Thyroid gland (tissue), 4 donors: ENCODE measurements around the gene MPHOSPH6. TPM values are rescaled to one million over a fixed set of nuclear protein-coding genes. Genes with fewer than 3 reads are reported as not detected.

Experiments used
- DNase-seq, 2 donors: peaks; one replicate each; pipeline ENCODE4 v3.0.0-alpha.2; 2019
- H3K27ac ChIP-seq, 3 donors: fragments of 200-600 bp; sonication (generic); 1 replicate in 2 of 3; 2 replicates in 1 of 3; pipeline ENCODE4 v1.5.1; 2016 to 2019; ENCODE audit warnings: mild to moderate bottlenecking in 1 of 3, moderate library complexity in 1 of 3
- H3K27me3 ChIP-seq: fragments of 200-600 bp; sonication (generic); one replicate; pipeline ENCODE4 v1.5.1; 2019
- H3K36me3 ChIP-seq, 2 donors: fragments of 200-600 bp; sonication (generic); one replicate each; pipeline ENCODE4 v1.5.1; 2016 to 2019
- H3K4me1 ChIP-seq, 2 donors: fragments of 200-600 bp; sonication (generic); one replicate each; pipeline ENCODE4 v1.5.1; 2017 to 2019
- H3K4me3 ChIP-seq, 3 donors: fragments of 200-600 bp; sonication (generic); replicated peaks in 1 of 3; 1 replicate in 2 of 3; 2 replicates in 1 of 3; pipeline ENCODE4 v1.5.1; 2016; ENCODE audit warnings: mild to moderate bottlenecking in 1 of 3
- H3K9me3 ChIP-seq: fragments of 200-600 bp; sonication (generic); one replicate; pipeline ENCODE4 v1.5.1; 2017
- POLR2A ChIP-seq, 2 donors: fragments of 450-650 bp; IDR thresholded peaks; one replicate each; pipeline ENCODE4 v1.6.1; 2017; ENCODE audit warnings: antibody characterized with exemption in 2 of 2, mild to moderate bottlenecking in 2 of 2, moderate library complexity in 1 of 2
- WGBS, 2 donors: methylation state at CpG; one replicate each; pipeline ENCODE4 v1.1.5; 2017; 5-methylcytosine and 5-hydroxymethylcytosine counted together
- intact Hi-C: fragments of 100-400 bp; cut with DNase I; formaldehyde crosslinking; loops from one replicate; pipeline ENCODE4 v1.15.1; 2023
- total RNA-seq, 4 donors: library from RNA; depleted of rRNA; stranded (reverse); fragments of >200 nt; gene quantifications; one replicate each; pipeline ENCODE4 v1.2.3, GENCODE V29; 2016
- TF ChIP-seq, protein P1 (sequence below), 6 experiments: fragments of 200-600 bp in 3 of 6; fragments of 450-650 bp in 3 of 6; sonication (generic) in 3 of 6; IDR thresholded peaks; one replicate each; pipeline ENCODE4 v1.5.1; 2016 to 2019; ENCODE audit warnings: antibody characterized with exemption in 6 of 6, mild to moderate bottlenecking in 2 of 6, inconsistent platforms in 1 of 6, moderate library complexity in 1 of 6

MPHOSPH6 gene
- total RNA-seq, 4 donors from 2014 or later, result 29.1 to 41.0 (median 34.3) TPM

GRCh38 chr16:82182266-82183003, 12.4 kb upstream of the MPHOSPH6 start:
- H3K27ac ChIP-seq, result no peak overlapping the region
- no peak overlapping the region for H3K4me3 ChIP-seq
- no peaks in the 10 kb centered on the region for H3K9me3 ChIP-seq
- H3K4me1 ChIP-seq, result no peaks in the 10 kb centered on the region
- no peak for TF ChIP-seq POLR2A (IDR thresholded peaks at IDR 0.05)
- TF ChIP-seq, protein P1, sequence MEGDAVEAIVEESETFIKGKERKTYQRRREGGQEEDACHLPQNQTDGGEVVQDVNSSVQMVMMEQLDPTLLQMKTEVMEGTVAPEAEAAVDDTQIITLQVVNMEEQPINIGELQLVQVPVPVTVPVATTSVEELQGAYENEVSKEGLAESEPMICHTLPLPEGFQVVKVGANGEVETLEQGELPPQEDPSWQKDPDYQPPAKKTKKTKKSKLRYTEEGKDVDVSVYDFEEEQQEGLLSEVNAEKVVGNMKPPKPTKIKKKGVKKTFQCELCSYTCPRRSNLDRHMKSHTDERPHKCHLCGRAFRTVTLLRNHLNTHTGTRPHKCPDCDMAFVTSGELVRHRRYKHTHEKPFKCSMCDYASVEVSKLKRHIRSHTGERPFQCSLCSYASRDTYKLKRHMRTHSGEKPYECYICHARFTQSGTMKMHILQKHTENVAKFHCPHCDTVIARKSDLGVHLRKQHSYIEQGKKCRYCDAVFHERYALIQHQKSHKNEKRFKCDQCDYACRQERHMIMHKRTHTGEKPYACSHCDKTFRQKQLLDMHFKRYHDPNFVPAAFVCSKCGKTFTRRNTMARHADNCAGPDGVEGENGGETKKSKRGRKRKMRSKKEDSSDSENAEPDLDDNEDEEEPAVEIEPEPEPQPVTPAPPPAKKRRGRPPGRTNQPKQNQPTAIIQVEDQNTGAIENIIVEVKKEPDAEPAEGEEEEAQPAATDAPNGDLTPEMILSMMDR (IDR thresholded peaks at IDR 0.05), result no peak
- intact Hi-C loops, result no loop called here
- 80 to 88% methylated on average over 4 of the region's 4 CpGs for WGBS, 2 donors
- H3K36me3 ChIP-seq, result no peaks in the 10 kb centered on the region
- H3K27me3 ChIP-seq, result peaks cover 5% of the 10 kb centered on the region
- DNase-seq, result no peak

DNA sequence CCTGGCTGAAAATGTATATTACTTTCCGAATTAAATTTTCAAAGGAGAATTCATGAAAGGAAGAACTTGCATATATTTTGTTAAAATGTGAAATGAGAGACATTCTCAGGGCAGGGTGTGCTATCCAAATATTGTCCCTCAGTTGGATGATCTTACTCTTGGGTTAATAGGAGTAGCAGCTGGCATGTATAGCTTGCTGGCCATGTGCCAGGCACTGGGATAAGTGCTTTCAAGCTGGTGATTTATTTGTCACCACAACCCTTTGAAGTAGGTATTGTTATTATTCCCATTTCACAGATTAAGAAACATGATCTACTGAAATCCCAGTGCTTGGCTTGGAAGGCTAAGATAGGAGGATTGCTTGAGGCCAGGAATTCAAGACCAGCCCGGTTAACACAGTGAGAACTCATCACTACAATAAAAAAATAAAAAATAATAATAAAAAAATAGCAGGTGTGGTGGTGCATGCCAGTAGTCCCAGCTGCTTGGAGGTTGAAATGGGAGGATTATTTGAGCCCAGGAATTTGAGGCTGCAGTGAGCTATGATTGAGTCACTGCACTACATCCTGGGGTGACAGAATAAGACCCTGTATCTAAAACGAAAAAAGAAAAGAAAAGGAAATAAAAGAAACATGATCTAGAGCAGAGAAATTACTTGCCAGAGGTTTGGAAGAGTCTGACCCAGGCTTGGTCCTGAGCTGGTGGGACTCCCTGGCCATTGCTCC, 11.6 kb upstream of the MPHOSPH6 start:
- Histone ChIP-seq H3K4me3 (no peak overlapping the region), H3K4me1 (no peaks in the 10 kb centered on the region), H3K27me3 (peaks cover 5% of the 10 kb centered on the region), H3K9me3 (no peaks in the 10 kb centered on the region), H3K27ac (no peak overlapping the region), H3K36me3 (no peaks in the 10 kb centered on the region)
- intact Hi-C loops, result no loop called here
- TF ChIP-seq, protein P1 (IDR thresholded peaks at IDR 0.05), result no peak
- TF ChIP-seq POLR2A (IDR thresholded peaks at IDR 0.05), result no peak
- WGBS, 2 donors, result 83% methylated on average over 3 of the region's 3 CpGs
- DNase-seq, result no peak

DNA sequence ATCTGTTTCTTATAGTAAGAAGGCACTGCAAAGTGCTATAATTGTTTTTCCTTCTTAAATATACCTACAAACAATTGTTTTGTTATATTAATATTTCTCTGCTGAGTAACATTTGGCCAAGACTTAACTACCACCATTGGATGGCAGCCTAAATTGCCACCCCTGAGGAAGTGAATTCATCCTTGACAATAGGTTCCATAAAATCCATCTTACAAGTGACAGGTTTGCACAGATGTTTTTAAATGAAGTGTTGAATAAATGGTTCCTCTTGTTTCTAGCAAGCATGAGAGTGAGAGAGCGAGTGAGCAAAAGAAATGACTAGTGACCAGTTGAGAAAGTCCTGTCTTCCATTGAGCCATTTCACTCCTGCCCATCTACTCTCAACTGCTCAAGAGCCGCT, 8.3 kb upstream of the MPHOSPH6 start:
- no peaks in the 10 kb centered on the region for H3K4me1 ChIP-seq
- TF ChIP-seq POLR2A (IDR thresholded peaks at IDR 0.05), result no peak
- TF ChIP-seq, protein P1 (IDR thresholded peaks at IDR 0.05), result no peak
- H3K4me3 ChIP-seq, result no peak overlapping the region
- intact Hi-C loops, result no loop called here
- DNase-seq, result no peak
- peaks cover 5% of the 10 kb centered on the region for H3K27me3 ChIP-seq
- WGBS, 2 donors, result 85 to 87% methylated on average over 2 of the region's 2 CpGs
- no peaks in the 10 kb centered on the region for H3K36me3 ChIP-seq
- no peak overlapping the region for H3K27ac ChIP-seq
- no peaks in the 10 kb centered on the region for H3K9me3 ChIP-seq

GRCh38 chr16:82177555-82177954, 7.5 kb upstream of the MPHOSPH6 start:
- intact Hi-C loops, result no loop called here
- WGBS, 2 donors, result 89 to 92% methylated on average over 4 of the region's 4 CpGs
- Histone ChIP-seq H3K27me3 (peaks cover 5% of the 10 kb centered on the region), H3K9me3 (no peaks in the 10 kb centered on the region), H3K4me1 (no peaks in the 10 kb centered on the region), H3K36me3 (no peaks in the 10 kb centered on the region), H3K27ac (no peak overlapping the region), H3K4me3 (no peak overlapping the region)
- TF ChIP-seq POLR2A (IDR thresholded peaks at IDR 0.05), result no peak
- TF ChIP-seq, protein P1 (IDR thresholded peaks at IDR 0.05), result no peak
- DNase-seq, result no peak

- H3K4me1 ChIP-seq, result no peaks in the 10 kb centered on the region
- DNase-seq, result no peak
- no peak overlapping the region for H3K4me3 ChIP-seq
- intact Hi-C loops, result no loop called here
- peaks cover 5% of the 10 kb centered on the region for H3K27me3 ChIP-seq
- 89 to 93% methylated on average over 3 of the region's 3 CpGs for WGBS, 2 donors
- TF ChIP-seq, protein P1 (IDR thresholded peaks at IDR 0.05), result no peak
- TF ChIP-seq POLR2A (IDR thresholded peaks at IDR 0.05), result no peak
- H3K36me3 ChIP-seq, result no peaks in the 10 kb centered on the region
- no peaks in the 10 kb centered on the region for H3K9me3 ChIP-seq
- H3K27ac ChIP-seq, result no peak overlapping the region
Measured at GRCh38 chr16:82176204-82176603, 6.2 kb upstream of the MPHOSPH6 start.
